ENCODE results near the gene SZT2. TPM values are rescaled to one million over a fixed set of nuclear protein-coding genes. Genes with fewer than 3 reads are reported as not detected.

SZT2 gene
- total RNA-seq, 6 experiments from 2014 or later = 17.2 to 21.8 (median 21.3) TPM

GRCh38 chr1:43441166-43441893 is 51.6 kb downstream of the SZT2 start:
- H3K9me3 Mint-ChIP-seq = no peaks in the 10 kb centered on the region
- no peak for DNase-seq
- no peak overlapping the region for H3K27ac Mint-ChIP-seq
- peaks cover 30% of the 10 kb centered on the region for H3K36me3 Mint-ChIP-seq (ENCODE audit: low read depth)
- peaks cover 3% of the 10 kb centered on the region for H3K27me3 Mint-ChIP-seq (ENCODE audit: insufficient read depth)
- no peak for TF ChIP-seq CTCF (IDR thresholded peaks at IDR 0.05)
- H3K4me1 Mint-ChIP-seq (ENCODE audit: low read depth) = peaks cover 23% of the 10 kb centered on the region
- no peak overlapping the region for H3K4me3 Mint-ChIP-seq

GRCh38 chr1:43441894-43442637 is 52.4 kb downstream of the SZT2 start:
- no peak for TF ChIP-seq CTCF (IDR thresholded peaks at IDR 0.05)
- no peak for DNase-seq
- H3K27me3 Mint-ChIP-seq (ENCODE audit: insufficient read depth) = peaks cover 3% of the 10 kb centered on the region
- H3K27ac Mint-ChIP-seq = no peak overlapping the region
- peaks cover 26% of the 10 kb centered on the region for H3K4me1 Mint-ChIP-seq (ENCODE audit: low read depth)
- peaks cover 38% of the 10 kb centered on the region for H3K36me3 Mint-ChIP-seq (ENCODE audit: low read depth)
- H3K4me3 Mint-ChIP-seq = no peak overlapping the region
- H3K9me3 Mint-ChIP-seq = no peaks in the 10 kb centered on the region

DNA sequence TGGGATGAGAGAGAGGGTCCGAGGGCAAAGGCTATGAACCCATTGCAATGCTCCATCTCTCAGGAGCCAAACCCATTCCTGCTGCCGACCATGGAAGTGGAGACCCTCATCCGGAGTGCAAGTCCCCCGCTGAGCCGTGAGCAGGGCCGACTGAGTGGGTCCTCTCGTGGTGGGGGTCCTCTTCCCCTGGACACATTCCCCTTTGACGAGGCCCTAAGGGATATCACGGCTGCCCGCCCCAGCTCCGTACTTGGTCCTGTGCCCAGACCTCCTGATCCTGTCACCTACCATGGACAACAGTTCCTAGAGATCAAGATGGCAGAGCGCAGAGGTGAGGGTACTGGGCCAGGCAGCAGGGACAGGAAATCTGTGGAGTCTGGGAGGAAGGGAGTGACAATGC is 53.1 kb downstream of the SZT2 start:
- Mint-ChIP-seq H3K27me3 (ENCODE audit: insufficient read depth) (peaks cover 9% of the 10 kb centered on the region), H3K4me1 (ENCODE audit: low read depth) (peaks cover 30% of the 10 kb centered on the region), H3K9me3 (no peaks in the 10 kb centered on the region), H3K36me3 (ENCODE audit: low read depth) (peaks cover 45% of the 10 kb centered on the region), H3K27ac (no peak overlapping the region), H3K4me3 (no peak overlapping the region)
- DNase-seq = no peak
- TF ChIP-seq CTCF (IDR thresholded peaks at IDR 0.05) = no peak

DNA sequence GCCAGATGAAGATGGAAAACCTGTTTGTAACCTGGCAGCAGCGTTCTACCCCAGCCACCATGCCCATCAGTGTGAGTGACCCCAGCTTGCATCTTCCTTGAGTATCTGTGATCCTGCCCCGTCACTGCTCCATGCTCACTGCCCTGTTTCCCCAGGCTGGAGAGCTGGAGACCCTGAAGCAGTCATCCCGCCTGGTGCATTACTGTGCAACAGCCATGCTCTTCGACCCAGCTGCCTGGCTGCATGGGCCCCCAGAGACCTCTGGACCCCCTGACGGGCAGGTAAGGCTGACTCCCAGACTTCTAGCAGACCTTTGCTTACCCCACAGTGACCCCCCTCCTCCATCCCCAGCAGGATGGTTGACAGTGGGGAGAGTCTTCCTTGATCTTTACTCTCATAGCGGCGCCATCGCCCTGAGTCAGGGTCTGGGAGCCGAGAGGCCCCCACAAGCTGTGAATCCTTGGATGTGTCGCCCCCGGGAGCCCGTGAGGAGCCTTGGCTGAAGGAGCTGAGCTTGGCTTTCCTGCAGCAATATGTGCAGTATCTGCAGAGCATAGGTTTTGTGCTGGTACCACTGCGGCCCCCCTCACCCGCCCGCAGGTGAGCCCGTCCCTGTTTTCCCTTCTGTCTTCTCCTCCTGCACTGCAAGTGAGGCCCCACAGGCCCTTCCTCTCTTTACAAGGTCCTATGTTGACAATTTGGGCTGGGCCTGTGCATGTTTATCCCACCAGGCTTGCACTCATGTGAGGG is 53.7 kb downstream of the SZT2 start:
- peaks cover 9% of the 10 kb centered on the region for H3K27me3 Mint-ChIP-seq (ENCODE audit: insufficient read depth)
- H3K9me3 Mint-ChIP-seq = no peaks in the 10 kb centered on the region
- no peak for TF ChIP-seq CTCF (IDR thresholded peaks at IDR 0.05)
- DNase-seq = no peak
- peaks cover 30% of the 10 kb centered on the region for H3K4me1 Mint-ChIP-seq (ENCODE audit: low read depth)
- no peak overlapping the region for H3K27ac Mint-ChIP-seq
- peaks cover 46% of the 10 kb centered on the region for H3K36me3 Mint-ChIP-seq (ENCODE audit: low read depth)
- no peak overlapping the region for H3K4me3 Mint-ChIP-seq

DNA sequence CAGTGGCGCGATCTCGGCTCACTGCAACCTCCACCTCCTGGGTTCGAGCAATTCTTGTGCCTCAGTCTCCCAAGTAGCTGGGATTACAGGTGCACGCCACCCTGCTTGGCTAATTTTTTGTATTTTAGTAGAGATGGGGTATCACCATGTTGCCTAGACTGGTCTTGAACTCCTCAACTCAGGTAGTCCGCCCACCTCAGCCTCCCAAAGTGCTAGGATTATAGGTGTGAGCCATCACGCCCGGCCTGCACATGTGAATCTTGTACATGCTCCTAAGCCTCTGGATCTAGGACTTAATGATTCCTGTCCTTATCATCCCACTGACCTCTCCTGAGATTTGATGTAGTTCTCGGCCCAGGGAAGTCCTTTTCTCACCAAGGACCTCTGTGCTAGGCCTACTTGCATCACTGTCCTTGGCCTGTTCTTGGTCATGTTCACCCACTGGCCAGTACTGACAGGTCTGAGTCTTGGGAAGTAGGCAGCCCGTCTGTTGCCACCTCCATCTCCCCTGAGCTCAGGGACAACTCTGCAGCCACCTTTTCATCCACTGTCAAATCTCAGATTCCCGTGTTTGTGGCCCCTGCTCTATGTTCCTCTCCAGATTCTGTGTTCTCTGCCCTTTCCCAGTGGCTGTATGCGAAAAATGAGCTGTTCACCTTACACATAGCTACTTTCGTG is 54.6 kb downstream of the SZT2 start:
- Mint-ChIP-seq H3K36me3 (ENCODE audit: low read depth) (peaks cover 48% of the 10 kb centered on the region), H3K4me1 (ENCODE audit: low read depth) (peaks cover 30% of the 10 kb centered on the region), H3K27me3 (ENCODE audit: insufficient read depth) (peaks cover 9% of the 10 kb centered on the region), H3K4me3 (no peak overlapping the region), H3K27ac (peak overlapping the region; percentile 54; the same call in 1 of the 2 replicates), H3K9me3 (no peaks in the 10 kb centered on the region)
- TF ChIP-seq CTCF (IDR thresholded peaks at IDR 0.05) = no peak
- DNase-seq = no peak
